Mucosa of descending colon (tissue), 3 donors: ENCODE measurements around the gene FAM131A. TPM values are rescaled to one million over a fixed set of nuclear protein-coding genes. Genes with fewer than 3 reads are reported as not detected.

ENCODE experiments used
- ATAC-seq: fragments of 200-7000 bp; cut with Tn5 transposase; one replicate; pipeline ENCODE4 v1.9.1; 2020; ENCODE audit warnings: mild to moderate bottlenecking, moderate library complexity
- DNase-seq, 3 donors: peaks; one replicate each; pipeline ENCODE4 v3.0.0-alpha.2; 2020
- H3K36me3 ChIP-seq: fragments of 200-600 bp; one replicate; pipeline ENCODE4 v1.8.0; 2021; ENCODE audit warnings: low read depth, mild to moderate bottlenecking
- H3K4me1 ChIP-seq: fragments of 200-600 bp; one replicate; pipeline ENCODE4 v1.8.0; 2021; ENCODE audit warnings: low read depth, mild to moderate bottlenecking
- H3K4me3 ChIP-seq: fragments of 200-600 bp; one replicate; pipeline ENCODE4 v1.8.0; 2021; ENCODE audit warnings: mild to moderate bottlenecking
- H3K9me3 ChIP-seq: fragments of 200-600 bp; one replicate; pipeline ENCODE4 v1.8.0; 2021; ENCODE audit warnings: mild to moderate bottlenecking
- intact Hi-C, 2 donors: fragments of 100-400 bp; cut with DNase I in 1 of 2; cut with micrococcal nuclease in 1 of 2; formaldehyde crosslinking; loops; one replicate each; pipeline versions ENCODE4 v1.11.0 to v1.11.1; 2022; cut with DNase I, micrococcal nuclease
- total RNA-seq, 3 donors: library from RNA; stranded (reverse); fragmentation: NEBNext Ultra II Directional in 2 of 3; extraction: Animal tissue kit (Norgen Biotek cat#: 25700) in 2 of 3; gene quantifications; one replicate each; pipeline versions ENCODE4 v1.2.1 to v1.2.4, GENCODE V29; 2021 to 2023
- TF ChIP-seq, protein P1 (sequence below): fragments of 200-600 bp; IDR thresholded peaks from one replicate; pipeline ENCODE4 v1.8.0; 2022; ENCODE audit warnings: antibody characterized with exemption, mild to moderate bottlenecking
- donor health status: DM: no; HTN: no; CAD: no; lungs with moderate emphysema.
- donor health status: DM: no; HTN: no; CAD: no.
- donor health status: DM: no; HTN: yes; CAD: no.

FAM131A gene
- total RNA-seq, 3 donors from 2014 or later = 14.1 to 29.8 (median 16.4) TPM

DNA sequence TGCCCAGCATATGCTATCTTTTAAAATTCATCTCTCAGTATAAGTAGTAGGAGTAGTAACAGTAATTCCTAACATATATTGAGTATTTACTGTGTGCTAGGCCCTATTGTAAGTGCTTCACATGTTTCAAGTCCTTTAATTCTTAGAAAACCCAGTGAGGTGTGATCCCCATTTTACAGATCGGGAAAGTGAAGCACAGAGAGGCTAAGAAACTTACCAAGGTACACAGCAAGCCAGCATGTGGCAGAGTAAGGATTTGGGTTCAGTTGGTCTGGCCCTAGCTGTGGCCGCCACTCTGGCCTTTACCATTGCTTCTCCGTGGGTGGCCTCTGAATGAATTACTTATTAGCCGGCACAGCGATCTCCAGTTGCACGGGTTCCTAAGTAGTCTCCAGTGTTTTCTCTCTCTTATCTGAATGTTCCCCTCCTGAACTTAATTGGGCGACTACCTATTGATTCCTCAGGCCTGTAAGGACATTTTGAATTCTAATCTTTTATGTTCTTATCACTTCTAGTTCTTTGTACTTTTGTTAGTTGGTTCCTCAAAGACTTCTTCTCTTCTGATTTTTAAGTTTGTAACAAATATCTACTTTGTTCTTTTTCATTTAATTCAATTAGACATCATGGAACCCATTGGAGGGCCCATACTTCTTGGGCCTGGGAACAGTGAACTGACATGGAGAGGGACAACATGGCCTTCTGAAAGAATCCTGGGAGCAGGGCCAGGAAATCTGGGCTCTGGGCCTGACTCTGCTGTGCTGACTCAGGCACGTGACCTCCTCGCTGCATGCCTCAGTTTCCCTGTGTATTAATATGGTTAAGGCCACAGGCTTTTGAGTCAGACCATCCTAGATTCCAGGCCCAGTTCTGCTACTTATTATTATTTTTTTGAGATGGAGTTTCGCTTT lies 12.4 kb downstream of the FAM131A start:
- TF ChIP-seq, protein P1, sequence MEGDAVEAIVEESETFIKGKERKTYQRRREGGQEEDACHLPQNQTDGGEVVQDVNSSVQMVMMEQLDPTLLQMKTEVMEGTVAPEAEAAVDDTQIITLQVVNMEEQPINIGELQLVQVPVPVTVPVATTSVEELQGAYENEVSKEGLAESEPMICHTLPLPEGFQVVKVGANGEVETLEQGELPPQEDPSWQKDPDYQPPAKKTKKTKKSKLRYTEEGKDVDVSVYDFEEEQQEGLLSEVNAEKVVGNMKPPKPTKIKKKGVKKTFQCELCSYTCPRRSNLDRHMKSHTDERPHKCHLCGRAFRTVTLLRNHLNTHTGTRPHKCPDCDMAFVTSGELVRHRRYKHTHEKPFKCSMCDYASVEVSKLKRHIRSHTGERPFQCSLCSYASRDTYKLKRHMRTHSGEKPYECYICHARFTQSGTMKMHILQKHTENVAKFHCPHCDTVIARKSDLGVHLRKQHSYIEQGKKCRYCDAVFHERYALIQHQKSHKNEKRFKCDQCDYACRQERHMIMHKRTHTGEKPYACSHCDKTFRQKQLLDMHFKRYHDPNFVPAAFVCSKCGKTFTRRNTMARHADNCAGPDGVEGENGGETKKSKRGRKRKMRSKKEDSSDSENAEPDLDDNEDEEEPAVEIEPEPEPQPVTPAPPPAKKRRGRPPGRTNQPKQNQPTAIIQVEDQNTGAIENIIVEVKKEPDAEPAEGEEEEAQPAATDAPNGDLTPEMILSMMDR = no peak
- no peak overlapping the region for H3K4me3 ChIP-seq
- intact Hi-C loops = no loop called here

DNA sequence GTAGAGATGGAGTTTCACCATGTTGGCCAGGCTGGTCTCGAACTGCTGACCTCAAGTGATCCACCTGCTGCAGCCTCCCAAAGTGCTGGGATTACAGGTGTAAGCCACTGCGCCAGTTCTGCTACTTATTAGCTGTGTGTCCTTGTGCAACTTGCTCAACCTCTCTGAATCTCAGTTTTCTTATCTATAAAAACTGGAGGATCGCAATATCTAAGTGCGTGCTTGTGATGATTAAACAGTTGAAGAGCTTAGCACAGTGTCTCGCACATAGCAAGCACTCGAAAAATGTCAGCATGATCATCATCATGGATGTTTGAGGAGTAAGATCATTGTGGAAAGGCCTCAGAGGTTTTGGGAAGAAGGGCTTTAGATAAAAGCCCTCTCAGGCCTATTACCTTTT lies 13.2 kb downstream of the FAM131A start:
- no peak for ATAC-seq
- no peak for DNase-seq
- TF ChIP-seq, protein P1 = no peak

More for the DNA sequence above, 12.4 kb downstream of the FAM131A start:
- DNase-seq = peak in 1 of 3 donors; percentile 9
- Histone ChIP-seq H3K36me3 (no peaks in the 10 kb centered on the region), H3K9me3 (no peaks in the 10 kb centered on the region), H3K4me1 (peaks cover 33% of the 10 kb centered on the region)
- no peak for ATAC-seq

DNA sequence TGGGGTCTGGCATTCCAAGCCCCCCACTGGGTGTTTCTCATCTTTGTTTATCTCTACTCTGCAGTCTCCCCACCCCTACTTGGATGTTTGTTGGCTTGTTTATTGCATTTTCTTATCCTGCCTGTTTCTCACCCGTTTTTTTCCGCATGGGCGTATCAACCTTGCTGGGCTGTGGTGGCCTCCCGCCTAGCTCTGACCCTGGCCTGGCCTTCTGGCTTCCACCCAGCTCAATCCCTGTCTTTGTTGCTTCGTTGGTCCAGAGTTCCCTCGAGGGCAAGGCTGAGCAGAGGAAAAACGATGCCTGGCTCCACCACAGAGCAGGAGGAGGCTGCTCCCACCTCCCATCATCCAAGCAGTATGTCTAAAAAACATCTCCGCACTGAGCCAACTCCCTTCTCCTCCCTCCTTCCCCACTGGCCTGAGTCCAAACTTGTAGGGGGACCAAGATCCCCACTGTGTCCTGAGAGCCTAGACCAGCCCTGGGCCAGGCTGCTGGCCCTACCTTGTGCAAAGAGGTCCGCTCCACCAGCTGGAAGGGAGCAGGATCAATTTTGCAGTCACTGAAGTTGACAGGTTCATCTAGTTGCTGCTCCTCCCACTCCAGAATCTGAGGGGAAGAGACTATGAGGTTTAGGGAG lies 14.2 kb downstream of the FAM131A start:
- ATAC-seq = peak; percentile 2
- TF ChIP-seq, protein P1 = no peak
- Histone ChIP-seq H3K4me1 (peaks cover 22% of the 10 kb centered on the region), H3K9me3 (no peaks in the 10 kb centered on the region), H3K36me3 (no peaks in the 10 kb centered on the region), H3K4me3 (no peak overlapping the region)
- intact Hi-C loops = no loop called here
- DNase-seq = peak in 1 of 3 donors; percentile 50

More for the DNA sequence above, 13.2 kb downstream of the FAM131A start:
- Histone ChIP-seq H3K4me1 (peaks cover 29% of the 10 kb centered on the region), H3K4me3 (no peak overlapping the region), H3K36me3 (no peaks in the 10 kb centered on the region), H3K9me3 (no peaks in the 10 kb centered on the region)
- intact Hi-C loops = no loop called here

DNA sequence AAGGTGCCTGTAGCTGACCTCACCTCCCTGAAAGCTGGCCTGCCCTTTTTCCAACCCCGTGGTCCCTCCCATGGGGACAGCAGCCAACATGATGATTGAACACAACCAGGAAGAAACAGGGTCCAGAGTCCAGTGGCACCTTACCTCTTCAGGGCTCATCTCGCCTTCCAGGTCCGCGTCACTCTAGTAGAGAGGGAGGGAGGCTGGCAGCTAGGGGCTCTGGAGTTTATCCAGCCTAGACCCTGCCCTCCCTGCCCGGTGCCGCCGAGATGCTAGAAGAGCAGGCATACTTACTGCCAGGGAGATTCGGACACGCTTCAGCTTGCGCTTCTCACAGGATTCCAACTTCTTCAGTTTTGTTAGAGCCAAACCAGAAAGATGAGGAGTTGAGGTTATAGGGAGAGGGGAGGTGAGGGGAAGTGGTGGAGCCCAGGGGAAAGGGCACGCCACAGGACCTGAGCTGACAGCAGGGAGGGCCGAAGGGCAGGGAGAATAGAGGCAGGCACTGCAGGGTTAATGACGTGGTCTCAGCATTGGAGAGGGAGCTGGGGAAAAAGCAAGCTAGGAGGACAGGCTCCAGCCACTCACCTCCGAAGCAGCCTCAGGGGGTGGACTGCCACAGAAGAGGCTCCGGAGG lies 14.9 kb downstream of the FAM131A start:
- Histone ChIP-seq H3K36me3 (no peaks in the 10 kb centered on the region), H3K4me3 (no peak overlapping the region), H3K9me3 (no peaks in the 10 kb centered on the region), H3K4me1 (peaks cover 22% of the 10 kb centered on the region)
- ATAC-seq (peak; percentile 94), DNase-seq (peak; percentile 83 to 96 (median 84))
- TF ChIP-seq, protein P1 = no peak
- intact Hi-C loops = no loop called here

DNA sequence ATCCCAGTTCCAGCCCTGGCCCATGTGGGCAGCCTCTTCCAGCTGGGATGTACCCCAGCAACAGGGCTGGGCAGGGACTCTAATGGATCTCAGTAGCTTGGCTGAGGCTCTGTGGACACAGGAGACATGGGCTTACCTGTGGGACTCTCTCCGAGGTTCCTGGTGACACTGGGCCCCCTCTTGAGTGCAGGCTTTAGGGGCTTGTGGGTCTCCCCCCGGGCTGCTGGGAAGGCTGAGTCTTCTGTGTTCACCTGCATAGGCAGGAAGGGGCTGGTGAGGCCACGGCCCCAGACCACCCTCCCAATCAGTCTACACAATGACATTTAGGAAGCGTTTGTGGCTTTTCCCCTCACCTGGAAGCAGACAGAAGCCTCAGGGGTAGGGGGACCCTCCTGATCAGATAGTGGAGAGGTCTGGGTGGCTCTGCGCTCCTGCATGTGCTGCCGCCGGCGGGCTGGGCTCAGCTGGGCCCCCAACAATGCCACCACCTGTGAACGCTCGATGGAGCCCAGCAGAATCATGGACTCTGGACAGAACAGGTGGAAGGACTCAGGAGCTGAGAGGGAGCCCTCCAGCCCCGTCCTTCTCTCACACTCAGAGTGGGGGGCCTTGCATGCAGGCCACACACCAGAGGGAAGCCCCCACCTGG lies 15.6 kb downstream of the FAM131A start:
- TF ChIP-seq, protein P1 = no peak
- DNase-seq = no peak
- H3K36me3 ChIP-seq = no peaks in the 10 kb centered on the region
- intact Hi-C loops = no loop called here
- H3K4me1 ChIP-seq = peaks cover 22% of the 10 kb centered on the region
- ATAC-seq = peak; percentile 2
- H3K9me3 ChIP-seq = no peaks in the 10 kb centered on the region
- no peak overlapping the region for H3K4me3 ChIP-seq
